Measurements from ENCODE around the gene PSMA5. TPM values are rescaled to one million over a fixed set of nuclear protein-coding genes. Genes with fewer than 3 reads are reported as not detected.

Gene PSMA5
- total and polyA plus RNA-seq, 2 of the 13 experiments (the other 11 are each of a cell fraction or from before 2014, with no cell fraction given), result 140 to 169 TPM

DNA sequence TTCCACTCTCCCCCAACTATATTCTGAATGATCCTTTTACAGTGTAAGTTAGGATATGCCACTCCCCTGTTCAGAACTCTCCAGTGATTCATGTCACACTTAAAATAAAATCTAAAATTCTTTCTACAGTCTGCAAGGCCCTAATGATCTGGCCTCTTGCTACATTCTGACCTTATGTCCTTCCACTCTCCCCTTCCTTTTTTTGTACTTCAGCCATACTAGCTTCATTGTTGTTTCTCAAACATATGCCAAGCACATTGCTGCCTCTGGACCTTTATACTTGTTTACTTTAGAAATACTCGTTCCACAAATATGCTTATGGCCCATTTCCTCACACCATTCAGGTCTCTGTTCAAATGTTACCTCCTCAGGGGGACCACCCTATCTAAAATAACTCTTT is 14.8 kb upstream of the PSMA5 start (continued):
- TF ChIP-seq RERE (CRISPR knock-in tag; IDR thresholded peaks at IDR 0.05; ENCODE audit: low read depth) (peak; percentile 92), TERF1 (CRISPR knock-in tag; IDR thresholded peaks at IDR 0.05) (no peak), ZFP1 (CRISPR knock-in tag; IDR thresholded peaks at IDR 0.05) (no peak), MTA1 (CRISPR knock-in tag; IDR thresholded peaks at IDR 0.05; ENCODE audit: borderline replicate concordance) (no peak), AHDC1 (CRISPR knock-in tag; IDR thresholded peaks at IDR 0.05; ENCODE audit: borderline replicate concordance) (peak; percentile 68; the same call in 1 of the 2 replicates), MIXL1 (CRISPR knock-in tag; IDR thresholded peaks at IDR 0.05) (peak; percentile 44; the same call in 1 of the 2 replicates), REPIN1 (CRISPR knock-in tag; IDR thresholded peaks at IDR 0.05; ENCODE audit: borderline replicate concordance, low read depth) (0 out of 2 replicates have a peak, but pooled peaks have one; percentile 34), ZNF138 (CRISPR knock-in tag; IDR thresholded peaks at IDR 0.05; ENCODE audit: low read depth) (no peak), ZNF788 (CRISPR knock-in tag; IDR thresholded peaks at IDR 0.05; ENCODE audit: borderline replicate concordance) (no peak), ZNF850 (CRISPR knock-in tag; conservative IDR thresholded peaks at IDR 0.05) (no peak), ZNF383 (CRISPR knock-in tag; IDR thresholded peaks at IDR 0.05; ENCODE audit: borderline replicate concordance) (no peak)
- TF ChIP-seq, protein P1, sequence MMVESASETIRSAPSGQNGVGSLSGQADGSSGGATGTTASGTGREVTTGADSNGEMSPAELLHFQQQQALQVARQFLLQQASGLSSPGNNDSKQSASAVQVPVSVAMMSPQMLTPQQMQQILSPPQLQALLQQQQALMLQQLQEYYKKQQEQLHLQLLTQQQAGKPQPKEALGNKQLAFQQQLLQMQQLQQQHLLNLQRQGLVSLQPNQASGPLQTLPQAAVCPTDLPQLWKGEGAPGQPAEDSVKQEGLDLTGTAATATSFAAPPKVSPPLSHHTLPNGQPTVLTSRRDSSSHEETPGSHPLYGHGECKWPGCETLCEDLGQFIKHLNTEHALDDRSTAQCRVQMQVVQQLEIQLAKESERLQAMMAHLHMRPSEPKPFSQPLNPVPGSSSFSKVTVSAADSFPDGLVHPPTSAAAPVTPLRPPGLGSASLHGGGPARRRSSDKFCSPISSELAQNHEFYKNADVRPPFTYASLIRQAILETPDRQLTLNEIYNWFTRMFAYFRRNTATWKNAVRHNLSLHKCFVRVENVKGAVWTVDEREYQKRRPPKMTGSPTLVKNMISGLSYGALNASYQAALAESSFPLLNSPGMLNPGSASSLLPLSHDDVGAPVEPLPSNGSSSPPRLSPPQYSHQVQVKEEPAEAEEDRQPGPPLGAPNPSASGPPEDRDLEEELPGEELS (CRISPR knock-in tag; IDR thresholded peaks at IDR 0.05), result 0 out of 2 replicates have a peak, but pooled peaks have one; percentile 44
- TF ChIP-seq, protein P2, sequence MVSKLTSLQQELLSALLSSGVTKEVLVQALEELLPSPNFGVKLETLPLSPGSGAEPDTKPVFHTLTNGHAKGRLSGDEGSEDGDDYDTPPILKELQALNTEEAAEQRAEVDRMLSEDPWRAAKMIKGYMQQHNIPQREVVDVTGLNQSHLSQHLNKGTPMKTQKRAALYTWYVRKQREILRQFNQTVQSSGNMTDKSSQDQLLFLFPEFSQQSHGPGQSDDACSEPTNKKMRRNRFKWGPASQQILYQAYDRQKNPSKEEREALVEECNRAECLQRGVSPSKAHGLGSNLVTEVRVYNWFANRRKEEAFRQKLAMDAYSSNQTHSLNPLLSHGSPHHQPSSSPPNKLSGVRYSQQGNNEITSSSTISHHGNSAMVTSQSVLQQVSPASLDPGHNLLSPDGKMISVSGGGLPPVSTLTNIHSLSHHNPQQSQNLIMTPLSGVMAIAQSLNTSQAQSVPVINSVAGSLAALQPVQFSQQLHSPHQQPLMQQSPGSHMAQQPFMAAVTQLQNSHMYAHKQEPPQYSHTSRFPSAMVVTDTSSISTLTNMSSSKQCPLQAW (CRISPR knock-in tag; IDR thresholded peaks at IDR 0.05), result no peak
